Ectodermal cell (in vitro differentiated cells): Measurements from ENCODE around the gene TMED9.

ENCODE experiments used
- H3K27ac ChIP-seq: 2 replicates; pipeline ENCODE4 v1.7.0; 2013; ENCODE audit warnings: mild to moderate bottlenecking, low read depth, low read length; ENCODE audit not compliant: insufficient read depth, poor library complexity, severe bottlenecking
- H3K27me3 ChIP-seq: 2 replicates; pipeline ENCODE4 v1.7.0; 2013; ENCODE audit warnings: mild to moderate bottlenecking, low read length; ENCODE audit not compliant: insufficient read depth, control insufficient read depth, poor library complexity, severe bottlenecking
- H3K36me3 ChIP-seq: one replicate; pipeline ENCODE4 v1.7.0; 2013; ENCODE audit warnings: low read length; ENCODE audit not compliant: control insufficient read depth, insufficient read depth
- H3K4me1 ChIP-seq: one replicate; pipeline ENCODE4 v1.7.0; 2013; ENCODE audit warnings: low read length; ENCODE audit not compliant: control insufficient read depth, insufficient read depth
- H3K4me3 ChIP-seq: 2 replicates; pipeline ENCODE4 v1.7.0; 2013; ENCODE audit warnings: low read depth, low read length, control low read depth; ENCODE audit not compliant: insufficient read depth
- H3K9me3 ChIP-seq: 2 replicates; pipeline ENCODE4 v1.7.0; 2013; ENCODE audit warnings: mild to moderate bottlenecking, low read length, moderate library complexity; ENCODE audit not compliant: control insufficient read depth
- WGBS, 2 experiments: methylation state at CpG; one replicate each; pipeline ENCODE4 v1.1.7; 2013; ENCODE audit warnings: missing lambda C conversion rate in 2 of 2; 5-methylcytosine and 5-hydroxymethylcytosine counted together

The TMED9 gene

GRCh38 chr5:177576169-177576568, 15.8 kb upstream of the TMED9 start:
- Histone ChIP-seq H3K36me3 (no peaks in the 10 kb centered on the region), H3K27ac (no peak overlapping the region), H3K4me3 (no peak overlapping the region), H3K9me3 (no peaks in the 10 kb centered on the region), H3K27me3 (no peaks in the 10 kb centered on the region), H3K4me1 (no peaks in the 10 kb centered on the region)
- 83 to 84% methylated on average over 10 of the region's 10 CpGs for WGBS, 2 experiments

- 86 to 92% methylated on average over 8 of the region's 8 CpGs for WGBS, 2 experiments
- H3K36me3 ChIP-seq: no peaks in the 10 kb centered on the region
- H3K9me3 ChIP-seq: no peaks in the 10 kb centered on the region
- no peak overlapping the region for H3K4me3 ChIP-seq
- no peaks in the 10 kb centered on the region for H3K4me1 ChIP-seq
- H3K27ac ChIP-seq: no peak overlapping the region
- H3K27me3 ChIP-seq: no peaks in the 10 kb centered on the region
Measured at GRCh38 chr5:177578316-177578715, 13.7 kb upstream of the TMED9 start.

GRCh38 chr5:177588413-177588909, 3.5 kb upstream of the TMED9 start:
- H3K36me3 ChIP-seq: peaks cover under 1% of the 10 kb centered on the region
- H3K27me3 ChIP-seq: peaks cover 46% of the 10 kb centered on the region
- H3K4me3 ChIP-seq: no peak overlapping the region
- H3K4me1 ChIP-seq: no peaks in the 10 kb centered on the region
- no peak overlapping the region for H3K27ac ChIP-seq
- no peaks in the 10 kb centered on the region for H3K9me3 ChIP-seq
- WGBS, 2 experiments: 76 to 77% methylated on average over 13 of the region's 13 CpGs

GRCh38 chr5:177590406-177590805, 1.6 kb upstream of the TMED9 start:
- no peaks in the 10 kb centered on the region for H3K9me3 ChIP-seq
- H3K36me3 ChIP-seq: peaks cover 14% of the 10 kb centered on the region
- no peak overlapping the region for H3K27ac ChIP-seq
- 88 to 94% methylated on average over 1 of the region's 1 CpG for WGBS, 2 experiments
- H3K27me3 ChIP-seq: peaks cover 34% of the 10 kb centered on the region
- H3K4me1 ChIP-seq: no peaks in the 10 kb centered on the region
- no peak overlapping the region for H3K4me3 ChIP-seq

GRCh38 chr5:177591690-177592009, 353 bp upstream of the TMED9 start:
- no peaks in the 10 kb centered on the region for H3K9me3 ChIP-seq
- H3K4me1 ChIP-seq: no peaks in the 10 kb centered on the region
- H3K36me3 ChIP-seq: peaks cover 22% of the 10 kb centered on the region
- H3K27me3 ChIP-seq: peaks cover 30% of the 10 kb centered on the region
- no peak overlapping the region for H3K27ac ChIP-seq
- 25 to 30% methylated on average over 8 of the region's 8 CpGs for WGBS, 2 experiments
- peak overlapping the region; percentile 86 for H3K4me3 ChIP-seq

- Histone ChIP-seq H3K27me3 (peaks cover 26% of the 10 kb centered on the region), H3K9me3 (no peaks in the 10 kb centered on the region), H3K36me3 (peaks cover 22% of the 10 kb centered on the region), H3K27ac (no peak overlapping the region), H3K4me1 (no peaks in the 10 kb centered on the region), H3K4me3 (peak overlapping the region; percentile 86)
- 85 to 94% methylated on average over 13 of the region's 13 CpGs for WGBS, 2 experiments
Measured at GRCh38 chr5:177592905-177593304, 902 bp downstream of the TMED9 start.

GRCh38 chr5:177593511-177593910, 1.5 kb downstream of the TMED9 start:
- H3K27me3 ChIP-seq: peaks cover 23% of the 10 kb centered on the region
- H3K9me3 ChIP-seq: no peaks in the 10 kb centered on the region
- WGBS, 2 experiments: 94 to 95% methylated on average over 3 of the region's 3 CpGs
- no peak overlapping the region for H3K4me3 ChIP-seq
- H3K36me3 ChIP-seq: peaks cover 22% of the 10 kb centered on the region
- H3K4me1 ChIP-seq: no peaks in the 10 kb centered on the region
- H3K27ac ChIP-seq: no peak overlapping the region

GRCh38 chr5:177594071-177594470, 2.1 kb downstream of the TMED9 start:
- Histone ChIP-seq H3K4me3 (no peak overlapping the region), H3K27ac (no peak overlapping the region), H3K4me1 (no peaks in the 10 kb centered on the region), H3K36me3 (peaks cover 22% of the 10 kb centered on the region), H3K9me3 (no peaks in the 10 kb centered on the region), H3K27me3 (peaks cover 22% of the 10 kb centered on the region)
- 94% methylated on average over 8 of the region's 8 CpGs for WGBS, 2 experiments

GRCh38 chr5:177595026-177595585, 3.1 kb downstream of the TMED9 start:
- Histone ChIP-seq H3K4me1 (no peaks in the 10 kb centered on the region), H3K27ac (no peak overlapping the region), H3K27me3 (peaks cover 22% of the 10 kb centered on the region), H3K9me3 (no peaks in the 10 kb centered on the region), H3K4me3 (no peak overlapping the region), H3K36me3 (peaks cover 22% of the 10 kb centered on the region)
- WGBS, 2 experiments: 95% methylated on average over 8 of the region's 8 CpGs

GRCh38 chr5:177595991-177596774, 4.2 kb downstream of the TMED9 start:
- H3K4me3 ChIP-seq: no peak overlapping the region
- no peak overlapping the region for H3K27ac ChIP-seq
- 95 to 98% methylated on average over 2 of the region's 2 CpGs for WGBS, 2 experiments
- no peaks in the 10 kb centered on the region for H3K9me3 ChIP-seq
- peaks cover 22% of the 10 kb centered on the region for H3K36me3 ChIP-seq
- H3K27me3 ChIP-seq: peaks cover 16% of the 10 kb centered on the region
- peaks cover 4% of the 10 kb centered on the region for H3K4me1 ChIP-seq
